ENCODE measurements around the gene CCDC70.

CCDC70 gene

GRCh38 chr13:51829568-51829899 is 32.2 kb upstream of the CCDC70 start:
- no peak for DNase-seq (ENCODE audit: low read depth in 2 of 2)

DNA sequence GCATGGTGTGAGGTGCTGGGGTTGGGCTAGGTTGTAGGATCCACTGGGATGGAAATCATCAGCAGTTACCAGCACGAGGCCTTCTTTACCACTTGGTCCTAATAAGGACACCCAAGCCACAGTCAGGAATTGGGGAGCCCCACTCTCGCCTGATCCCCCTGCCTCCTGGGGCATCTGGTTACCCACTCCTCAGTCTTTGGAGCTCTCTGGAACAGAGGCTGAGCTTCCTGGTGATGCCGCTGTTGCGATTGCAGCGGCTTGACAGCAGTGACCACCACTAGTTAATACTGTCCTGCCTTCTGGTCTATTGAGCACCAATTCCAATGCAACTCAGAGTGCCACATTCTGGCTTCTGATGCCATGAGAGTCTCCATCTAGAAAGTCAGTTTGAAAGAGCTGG is 30.2 kb upstream of the CCDC70 start:
- no peak for DNase-seq (ENCODE audit: low read depth in 2 of 2)

DNA sequence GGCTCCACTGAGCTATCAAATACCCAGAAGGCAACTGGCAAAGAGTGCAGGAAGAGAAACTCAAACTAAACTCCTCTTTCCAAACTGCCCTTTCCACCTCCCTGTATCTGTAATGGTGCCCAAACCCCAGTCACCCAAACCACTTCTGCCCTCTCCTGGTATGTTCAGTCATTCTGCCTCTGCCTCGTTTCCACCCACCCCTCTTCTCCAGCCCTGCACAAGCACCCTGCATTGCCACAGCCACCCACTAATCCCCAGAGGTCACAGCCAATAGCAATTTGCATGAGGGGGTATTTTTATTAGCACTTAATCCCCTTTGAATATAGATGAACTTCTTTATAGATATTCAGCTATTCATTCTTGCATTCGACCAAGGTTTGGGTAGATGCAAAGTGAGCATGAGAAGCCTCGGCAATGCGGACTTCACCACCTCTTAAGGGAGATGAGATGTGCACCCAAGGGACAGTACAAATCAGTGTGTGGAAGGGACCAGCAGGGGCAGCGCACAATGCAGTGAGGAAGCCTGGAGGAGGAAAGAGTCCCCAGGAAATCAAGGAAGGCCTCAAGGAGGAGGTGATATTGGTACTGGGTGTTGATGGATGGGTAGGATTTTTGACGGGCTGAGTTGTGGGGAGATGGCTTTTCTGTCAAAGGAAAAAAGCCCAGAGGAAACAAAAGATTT is 29.2 kb upstream of the CCDC70 start:
- peak in 1 of 2 donors; percentile 24 for DNase-seq (ENCODE audit: low read depth in 2 of 2)

DNA sequence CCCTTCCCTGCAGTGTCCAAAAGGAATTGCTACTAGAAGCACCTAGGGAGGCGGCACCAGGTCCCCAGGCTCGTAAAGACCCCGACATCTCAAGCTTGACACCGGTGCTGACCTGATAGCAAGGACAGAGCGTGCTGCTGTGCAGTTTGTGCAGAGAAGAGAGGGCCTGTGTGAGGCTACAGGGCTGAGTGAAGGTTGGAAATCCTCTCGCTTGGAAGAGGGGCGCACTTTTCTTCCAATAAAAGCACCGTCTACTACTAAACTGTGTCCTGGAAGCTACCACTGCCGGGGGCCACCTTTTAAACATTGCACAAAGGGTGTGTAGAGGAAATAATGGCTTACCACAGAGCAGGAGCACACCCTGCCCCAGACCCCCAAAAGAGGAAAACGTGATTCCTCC is 27.8 kb upstream of the CCDC70 start:
- no peak for DNase-seq (ENCODE audit: low read depth in 2 of 2)

- DNase-seq (ENCODE audit: low read depth in 2 of 2) = no peak
Measured at GRCh38 chr13:51834581-51835171, 27.1 kb upstream of the CCDC70 start.

GRCh38 chr13:51837016-51837415 is 24.8 kb upstream of the CCDC70 start:
- DNase-seq (ENCODE audit: low read depth in 2 of 2) = no peak

GRCh38 chr13:51838240-51838846 is 23.4 kb upstream of the CCDC70 start:
- DNase-seq (ENCODE audit: low read depth in 2 of 2) = no peak

DNA sequence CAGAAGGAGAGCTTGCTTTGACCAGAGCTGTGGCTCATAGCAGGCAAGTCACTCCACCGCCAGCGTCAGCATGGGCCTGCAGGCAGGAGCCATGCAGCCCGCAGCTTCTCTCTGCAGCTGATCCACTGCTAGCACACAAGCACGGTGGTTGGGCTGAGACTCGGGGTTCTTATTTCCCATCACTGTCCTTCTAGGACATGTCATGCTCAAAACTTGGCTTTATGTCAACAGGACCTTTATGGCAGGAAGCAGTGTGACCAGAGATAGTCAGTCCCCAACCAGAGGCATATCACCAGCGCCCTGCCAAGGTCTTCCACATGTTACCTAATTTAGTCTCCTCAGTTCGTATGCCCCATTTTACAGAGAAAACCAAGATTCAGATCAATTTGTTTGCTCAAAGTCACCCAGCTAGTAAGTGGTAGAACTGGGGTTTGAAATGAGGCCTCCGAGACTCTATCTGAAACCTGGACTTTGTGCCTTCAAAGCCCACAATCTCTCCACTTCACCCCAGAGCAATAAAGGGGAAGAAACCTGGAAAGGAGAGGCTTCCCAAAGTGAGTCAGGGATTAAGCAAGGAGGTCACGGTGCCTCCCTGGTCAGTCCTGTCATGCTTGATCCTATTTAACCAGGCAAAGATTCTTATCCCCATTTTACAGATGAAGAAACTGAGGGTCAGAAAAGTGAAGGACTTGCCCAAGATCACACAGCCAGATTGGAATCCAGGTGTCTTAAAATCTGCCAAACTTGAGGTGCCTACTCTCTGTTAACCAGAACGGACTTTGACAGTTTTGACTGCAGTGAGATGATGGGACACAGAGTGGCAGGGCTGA is 21.8 kb upstream of the CCDC70 start:
- DNase-seq (ENCODE audit: low read depth in 2 of 2) = no peak

GRCh38 chr13:51840917-51841316 is 20.9 kb upstream of the CCDC70 start:
- DNase-seq (ENCODE audit: low read depth in 2 of 2) = no peak

- no peak for DNase-seq (ENCODE audit: low read depth in 2 of 2)
Measured at GRCh38 chr13:51841732-51842131, 20.0 kb upstream of the CCDC70 start.

GRCh38 chr13:51843529-51843928 is 18.2 kb upstream of the CCDC70 start:
- DNase-seq (ENCODE audit: low read depth in 2 of 2) = no peak

GRCh38 chr13:51844862-51845573 is 16.8 kb upstream of the CCDC70 start, which contains the start of gene TMEM272:
TSS of gene TMEM272 (minus strand) at chr13:51845177. CDS start at chr13:51838530, 6,647 bp downstream.
- DNase-seq (ENCODE audit: low read depth in 2 of 2) = peak in 1 of 2 donors; percentile 25

DNA sequence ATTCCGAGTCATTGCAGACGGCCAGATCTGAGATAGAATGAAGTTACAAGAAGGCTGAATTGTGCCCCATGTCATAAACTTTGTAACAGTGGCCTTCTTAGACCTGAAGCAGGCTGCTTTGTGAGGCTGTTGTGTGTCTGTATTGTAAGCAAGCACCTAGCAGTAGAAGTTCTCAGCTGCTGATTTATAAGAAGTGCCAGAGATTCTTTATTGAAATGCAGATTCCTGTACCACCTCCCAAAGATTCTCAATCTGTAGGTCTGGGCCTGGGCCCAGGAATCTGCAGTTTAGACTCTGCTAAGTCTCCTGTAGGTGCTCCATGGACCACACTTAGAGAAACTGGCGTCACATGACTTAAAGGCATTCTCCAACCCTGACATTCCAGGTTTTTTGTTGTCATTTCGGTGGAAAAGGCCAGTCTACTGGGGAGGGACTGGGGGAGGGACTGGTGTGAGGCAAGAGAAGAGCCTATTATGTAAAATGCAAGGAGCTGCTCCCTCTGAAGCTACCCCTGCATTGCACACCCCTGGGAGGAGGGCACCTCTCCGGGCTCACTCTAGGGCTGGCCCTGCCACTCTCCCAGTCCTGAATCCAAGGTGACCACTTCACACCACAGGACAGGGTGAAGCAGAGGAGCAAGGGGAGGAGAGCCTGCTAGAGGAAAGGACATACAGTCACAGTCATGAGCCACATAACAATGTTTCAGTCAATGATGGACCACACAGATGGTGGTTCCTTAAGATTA is 16.0 kb upstream of the CCDC70 start:
- no peak for DNase-seq (ENCODE audit: low read depth in 2 of 2)

DNA sequence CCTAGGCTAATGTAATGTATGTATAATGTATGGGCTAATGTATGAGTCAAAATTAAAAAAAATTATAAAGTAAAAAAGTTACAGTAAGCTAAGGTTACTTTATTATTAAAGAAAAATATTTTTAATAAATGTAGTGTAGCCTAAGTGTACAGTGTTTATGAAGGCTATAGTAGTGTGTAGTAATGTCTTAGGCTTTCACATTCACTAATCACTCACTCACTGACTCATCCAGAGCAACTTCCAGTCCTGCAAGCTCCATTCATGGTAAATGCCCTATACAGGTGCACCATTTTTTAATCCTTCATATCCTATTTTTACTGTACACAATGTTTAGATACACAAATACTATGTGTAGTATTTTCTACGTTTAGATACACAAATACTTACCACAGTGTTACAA is 15.0 kb upstream of the CCDC70 start:
- no peak for DNase-seq (ENCODE audit: low read depth in 2 of 2)

DNA sequence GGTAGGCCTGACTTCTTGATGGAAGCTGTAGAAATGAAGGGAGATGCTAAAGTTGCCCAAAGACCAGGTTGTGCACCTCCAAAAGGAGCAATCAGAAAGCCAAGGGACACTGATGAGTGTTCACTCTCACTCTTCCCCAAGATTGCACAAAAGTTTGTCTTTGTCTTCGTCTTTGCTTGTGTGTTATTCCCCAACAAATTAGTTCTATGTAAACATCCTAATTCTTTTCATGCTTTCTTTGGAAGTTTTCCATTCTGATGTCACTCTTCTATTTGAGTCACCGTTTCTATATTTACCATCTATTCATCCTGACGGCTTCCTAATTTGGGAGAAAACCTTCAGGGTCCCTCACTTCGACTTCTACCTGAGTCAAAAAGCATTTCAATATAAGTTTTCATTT is 13.1 kb upstream of the CCDC70 start:
- DNase-seq (ENCODE audit: low read depth in 2 of 2) = no peak

- DNase-seq (ENCODE audit: low read depth in 2 of 2) = no peak
Measured at GRCh38 chr13:51849145-51850101, 12.3 kb upstream of the CCDC70 start.

DNA sequence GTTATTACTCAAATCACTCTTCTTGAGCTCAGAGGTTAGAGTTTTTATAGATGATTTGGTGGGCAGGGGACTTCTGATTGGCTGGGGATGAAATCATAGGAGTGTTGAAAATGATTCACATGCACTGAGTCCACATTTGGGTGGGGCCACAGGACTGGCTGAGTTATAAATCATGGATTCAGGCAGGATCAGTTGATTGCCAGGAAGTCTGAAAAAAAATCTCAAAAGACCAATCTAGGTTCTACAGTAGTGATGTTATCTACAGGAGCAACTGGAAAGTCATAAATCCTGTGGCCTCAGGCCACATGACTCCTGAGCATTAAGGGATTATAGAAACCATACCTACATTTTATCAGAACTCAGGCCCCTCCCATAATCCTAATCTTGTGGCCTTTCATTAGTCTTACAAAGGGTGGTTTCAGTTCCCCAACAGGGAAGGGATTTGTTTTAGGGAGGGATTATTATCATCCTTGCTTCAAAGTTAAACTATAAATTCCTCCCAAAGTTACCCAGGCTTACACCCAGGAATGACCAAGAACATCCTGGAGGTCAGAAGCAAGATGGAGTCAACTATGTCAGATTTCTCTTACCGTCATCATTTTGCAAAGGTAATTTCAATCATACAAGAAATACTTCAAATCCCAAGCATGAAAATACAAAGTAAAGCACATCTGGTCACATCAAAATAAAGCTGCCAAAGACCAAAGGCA is 5.6 kb upstream of the CCDC70 start:
- DNase-seq (ENCODE audit: low read depth in 2 of 2) = no peak

DNA sequence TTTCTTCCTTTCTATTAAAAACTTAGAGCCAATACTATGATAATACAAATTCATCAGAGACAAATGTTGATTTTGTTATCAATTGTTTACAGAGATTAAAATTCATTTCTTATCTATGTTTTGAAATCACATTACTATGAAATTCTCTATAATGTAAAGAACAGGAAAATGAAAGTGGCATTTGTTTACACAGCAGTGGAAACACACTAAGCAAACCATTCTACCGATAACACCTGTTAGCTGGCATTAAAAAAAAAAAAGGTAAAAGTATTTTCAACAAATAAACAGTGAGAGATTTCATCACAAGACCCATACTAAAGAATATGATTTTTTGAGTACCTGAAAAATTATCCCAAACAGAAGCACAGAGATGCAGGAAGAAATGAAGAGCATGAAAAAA is 4.8 kb upstream of the CCDC70 start:
- DNase-seq (ENCODE audit: low read depth in 2 of 2) = no peak

All from stimulated activated CD8-positive, alpha-beta memory T cell treated with anti-CD3 and anti-CD28 coated beads, Interleukin-7, amount 100 ng/mL, for 1 hour (primary cell).